OCI-LY7 (cell line): ENCODE results near the gene RAB7A. TPM values are rescaled to one million over a fixed set of nuclear protein-coding genes. Genes with fewer than 3 reads are reported as not detected.

ENCODE experiments used
- BruUV-seq: library from RNA; stranded (reverse); fragments of 400-500 nt; replicated peaks from 2 replicates; lab custom pipeline; 2021; lab: Mats Ljungman, UMichigan
- CTCF ChIA-PET: fragments of 300-600 bp; sonication (Branson Sonifier 250); formaldehyde crosslinking; loops from one replicate; lab custom pipeline; 2022; ENCODE audit warnings: antibody characterized with exemption; ENCODE audit not compliant: unreplicated experiment; lab: Charles Lee
- POLR2A ChIA-PET: fragments of 300-600 bp; sonication (Branson Sonifier 250); formaldehyde crosslinking; loops from one replicate; lab custom pipeline; 2022; ENCODE audit warnings: antibody characterized with exemption; lab: Charles Lee
- DNase-seq: peaks from one replicate; pipeline ENCODE4 v3.0.0-alpha.2; 2015; ENCODE audit warnings: low spot score
- H2AFZ ChIP-seq: fragments of 200-600 bp; sonication (generic), shearing (Covaris generic); 2 replicates; pipeline ENCODE4 v1.6.1; 2014; ENCODE audit warnings: mild to moderate bottlenecking, antibody characterized with exemption, low read length, moderate library complexity
- H3K27ac ChIP-seq: fragments of 200-600 bp; sonication (generic); 2 replicates; pipeline ENCODE4 v1.5.1; 2014; ENCODE audit warnings: mixed run types, low read depth, mild to moderate bottlenecking, moderate library complexity, low read length, inconsistent platforms; ENCODE audit not compliant: poor library complexity, severe bottlenecking
- H3K36me3 ChIP-seq: fragments of 200-600 bp; sonication (generic); 2 replicates; pipeline ENCODE4 v1.6.1; 2014; ENCODE audit warnings: mild to moderate bottlenecking, antibody characterized with exemption, low read length, moderate library complexity, mixed read lengths; ENCODE audit not compliant: insufficient read depth
- H3K4me1 ChIP-seq: fragments of 200-600 bp; sonication (generic); 2 replicates; pipeline ENCODE4 v1.5.1; 2014; ENCODE audit warnings: mild to moderate bottlenecking, low read length; ENCODE audit not compliant: insufficient read depth, poor library complexity, severe bottlenecking
- H3K4me2 ChIP-seq: fragments of 200-600 bp; sonication (generic); 2 replicates; pipeline ENCODE4 v1.6.1; 2014; ENCODE audit warnings: mild to moderate bottlenecking, low read length
- H3K4me3 ChIP-seq: fragments of 200-600 bp; sonication (generic); 2 replicates; pipeline ENCODE4 v1.5.1; 2014; ENCODE audit warnings: mild to moderate bottlenecking, low read depth, low read length; ENCODE audit not compliant: poor library complexity, severe bottlenecking
- H3K79me2 ChIP-seq: fragments of 200-600 bp; sonication (generic); 2 replicates; pipeline ENCODE4 v1.6.1; 2016; ENCODE audit warnings: low read depth, mild to moderate bottlenecking, low read length, moderate library complexity, mixed read lengths; ENCODE audit not compliant: insufficient read depth
- H3K9me2 ChIP-seq: fragments of 200-600 bp; sonication (generic); 2 replicates; pipeline ENCODE4 v1.6.1; 2016; ENCODE audit warnings: mild to moderate bottlenecking, low read length, mixed read lengths; ENCODE audit not compliant: insufficient read depth
- H3K9me3 ChIP-seq: fragments of 200-600 bp; sonication (generic); 2 replicates; pipeline ENCODE4 v1.6.1; 2014; ENCODE audit warnings: mild to moderate bottlenecking, mixed run types, low read length, mixed read lengths
- H4K20me1 ChIP-seq: fragments of 200-600 bp; sonication (generic); 2 replicates; pipeline ENCODE4 v1.6.1; 2014; ENCODE audit warnings: mild to moderate bottlenecking, antibody characterized with exemption, low read length, moderate library complexity, mixed read lengths; ENCODE audit not compliant: insufficient read depth
- EZH2phosphoT487 ChIP-seq: fragments of 200-600 bp; sonication (generic); IDR thresholded peaks from 2 replicates; pipeline ENCODE4 v1.6.1; 2018; ENCODE audit warnings: low read depth, borderline replicate concordance, mild to moderate bottlenecking, mixed run types, antibody characterized with exemption, low read length, moderate library complexity, mixed read lengths
- intact Hi-C: fragments of 100-400 bp; cut with micrococcal nuclease; formaldehyde crosslinking; loops from one replicate; pipeline ENCODE4 v1.10.0; 2022; ENCODE audit not compliant: unreplicated experiment
- total RNA-seq, 2 experiments: library from RNA; depleted of rRNA in 1 of 2; stranded (reverse); fragments of >200 nt in 1 of 2; shearing (Covaris generic) in 1 of 2; gene quantifications; 2 replicates each; pipeline ENCODE4 v1.2.3, GENCODE V29; 2014 to 2022
- TF ChIP-seq, protein P1 (sequence below): fragments of 200-600 bp; sonication (generic); conservative IDR thresholded peaks from 2 replicates; pipeline ENCODE4 v1.5.1; 2014; ENCODE audit warnings: mild to moderate bottlenecking, antibody characterized with exemption, low read length, moderate library complexity, mixed read lengths

RAB7A gene
- total RNA-seq, 2 experiments from 2014 or later, result 24.5 to 143 TPM

DNA sequence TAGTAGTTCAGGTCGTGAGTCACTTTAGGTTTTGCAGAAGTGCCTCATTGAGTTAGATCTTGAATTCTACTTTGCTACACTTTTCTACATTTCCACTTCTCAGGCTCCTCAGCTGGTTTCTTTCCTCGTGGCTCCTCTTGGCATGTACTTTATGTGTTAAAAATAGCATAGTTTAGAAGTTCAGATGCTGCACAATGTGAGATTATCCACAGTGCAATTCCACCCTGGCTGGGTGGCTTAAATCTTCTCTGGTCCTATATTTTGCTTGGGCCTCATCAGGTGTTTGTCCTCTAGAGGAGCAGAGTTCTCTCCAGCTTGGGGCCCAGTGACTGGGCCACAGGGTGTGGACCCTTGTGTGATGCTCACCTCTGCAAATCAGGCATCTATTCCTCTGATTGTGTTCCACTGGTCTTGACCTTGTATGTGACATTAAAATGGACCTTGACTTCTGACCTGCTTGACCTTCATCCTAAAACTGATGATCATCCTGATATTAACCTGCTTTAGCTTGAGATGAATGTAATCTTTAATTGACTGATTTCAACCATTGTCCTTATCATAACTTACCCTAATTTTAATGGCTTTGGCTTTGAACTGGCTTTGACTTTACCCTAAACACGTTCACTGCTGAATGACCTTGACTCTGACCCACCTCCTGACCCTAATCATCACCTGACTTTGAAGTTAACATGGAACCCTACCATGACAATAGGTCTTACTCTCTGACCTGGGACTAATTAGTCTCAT lies 89.5 kb downstream of the RAB7A start:
- Histone ChIP-seq H2AFZ (no peak overlapping the region), H3K79me2 (no peaks in the 10 kb centered on the region), H3K4me2 (no peak overlapping the region), H4K20me1 (no peaks in the 10 kb centered on the region), H3K27ac (no peak overlapping the region), H3K9me3 (no peaks in the 10 kb centered on the region), H3K9me2 (no peaks in the 10 kb centered on the region), H3K36me3 (peaks cover 66% of the 10 kb centered on the region), H3K4me3 (no peak overlapping the region), H3K4me1 (no peaks in the 10 kb centered on the region)
- ChIA-PET POLR2A (no interaction called here), CTCF (no interaction called here)
- no peak for DNase-seq
- intact Hi-C loops, result no loop called here
- no TSS peak for BruUV-seq
- TF ChIP-seq, protein P1, sequence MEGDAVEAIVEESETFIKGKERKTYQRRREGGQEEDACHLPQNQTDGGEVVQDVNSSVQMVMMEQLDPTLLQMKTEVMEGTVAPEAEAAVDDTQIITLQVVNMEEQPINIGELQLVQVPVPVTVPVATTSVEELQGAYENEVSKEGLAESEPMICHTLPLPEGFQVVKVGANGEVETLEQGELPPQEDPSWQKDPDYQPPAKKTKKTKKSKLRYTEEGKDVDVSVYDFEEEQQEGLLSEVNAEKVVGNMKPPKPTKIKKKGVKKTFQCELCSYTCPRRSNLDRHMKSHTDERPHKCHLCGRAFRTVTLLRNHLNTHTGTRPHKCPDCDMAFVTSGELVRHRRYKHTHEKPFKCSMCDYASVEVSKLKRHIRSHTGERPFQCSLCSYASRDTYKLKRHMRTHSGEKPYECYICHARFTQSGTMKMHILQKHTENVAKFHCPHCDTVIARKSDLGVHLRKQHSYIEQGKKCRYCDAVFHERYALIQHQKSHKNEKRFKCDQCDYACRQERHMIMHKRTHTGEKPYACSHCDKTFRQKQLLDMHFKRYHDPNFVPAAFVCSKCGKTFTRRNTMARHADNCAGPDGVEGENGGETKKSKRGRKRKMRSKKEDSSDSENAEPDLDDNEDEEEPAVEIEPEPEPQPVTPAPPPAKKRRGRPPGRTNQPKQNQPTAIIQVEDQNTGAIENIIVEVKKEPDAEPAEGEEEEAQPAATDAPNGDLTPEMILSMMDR, result no peak
- no peak for TF ChIP-seq EZH2phosphoT487

DNA sequence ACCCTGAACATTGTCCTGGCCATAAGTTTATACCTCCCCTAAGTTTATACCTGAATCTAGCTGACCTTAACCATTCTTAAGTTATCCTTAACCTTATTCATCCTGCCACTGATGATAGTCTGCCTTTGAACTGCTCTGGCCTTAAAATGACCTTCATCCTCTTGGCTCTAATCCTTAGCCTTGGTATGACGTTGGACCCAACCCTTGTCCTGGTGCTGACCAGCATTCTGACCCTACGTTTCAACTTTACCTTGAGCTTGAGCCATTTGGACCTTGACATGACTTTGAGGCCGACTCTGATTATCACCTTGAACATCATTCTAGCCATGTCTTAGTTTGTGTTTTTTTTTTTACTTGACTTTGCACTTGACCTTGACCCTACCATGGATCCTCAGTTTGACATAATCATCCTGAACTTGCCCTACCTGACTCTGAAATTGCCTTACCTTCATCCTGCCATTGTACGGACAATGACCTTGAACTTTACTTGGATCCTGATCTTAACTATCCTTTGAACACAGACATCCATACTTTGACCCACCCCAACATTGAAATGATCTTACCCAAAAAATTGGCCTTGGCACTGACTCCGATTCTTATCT lies 92.3 kb downstream of the RAB7A start:
- H3K27ac ChIP-seq, result no peak overlapping the region
- POLR2A ChIA-PET, result no interaction called here
- no peaks in the 10 kb centered on the region for H3K9me2 ChIP-seq
- no peak overlapping the region for H3K4me3 ChIP-seq
- no peaks in the 10 kb centered on the region for H3K79me2 ChIP-seq
- CTCF ChIA-PET, result no interaction called here
- H3K9me3 ChIP-seq, result no peaks in the 10 kb centered on the region
- no peak overlapping the region for H3K4me2 ChIP-seq
- H3K36me3 ChIP-seq, result peaks cover 42% of the 10 kb centered on the region
- H4K20me1 ChIP-seq, result no peaks in the 10 kb centered on the region
- intact Hi-C loops, result no loop called here
- BruUV-seq, result no TSS peak
- no peaks in the 10 kb centered on the region for H3K4me1 ChIP-seq
- no peak overlapping the region for H2AFZ ChIP-seq
- no peak for TF ChIP-seq EZH2phosphoT487
- TF ChIP-seq, protein P1, result no peak
- DNase-seq, result no peak
